NCI-H1417 (cell line): ENCODE measurements around the gene PXN.

Experiments used
- DNase-seq, 3 experiments: peaks; one replicate each; lab custom pipeline; 2025; lab: John Stamatoyannopoulos, UW

PXN gene

GRCh38 chr12:120265473-120266179 is at the start of gene PXN:
Gene PXN, minus strand, starts transcription at chr12:120265730. Its CDS starts 101 bp downstream, at chr12:120265629.
- peak; percentile 74 to 84 (median 83) for DNase-seq

GRCh38 chr12:120314220-120314619 is 48.7 kb upstream of the PXN start:
- DNase-seq: no peak

GRCh38 chr12:120301962-120302815 is 36.7 kb upstream of the PXN start, which contains the start of gene SIRT4:
Gene SIRT4, plus strand, starts transcription at chr12:120302321. Its CDS starts 1,241 bp downstream, at chr12:120303562.
- DNase-seq: peak; percentile 95 to 98 (median 98)

- peak; percentile 91 to 97 (median 91) for DNase-seq
Observed at GRCh38 chr12:120292661-120293531, 27.4 kb upstream of the PXN start, which contains the start of gene RNU4-1. Gene RNU4-1, minus strand, starts transcription at chr12:120293237.

- DNase-seq: peak in 1 of 3 experiments; percentile 71
Observed at GRCh38 chr12:120292411-120292660, 26.8 kb upstream of the PXN start.

GRCh38 chr12:120290609-120291305 is 25.2 kb upstream of the PXN start:
- DNase-seq: peak in 2 of 3 experiments; percentile 47 to 69

- no peak for DNase-seq
Observed at GRCh38 chr12:120287491-120287890, 22.0 kb upstream of the PXN start.

GRCh38 chr12:120286768-120287490 is 21.4 kb upstream of the PXN start:
- DNase-seq: no peak

- no peak for DNase-seq
Observed at GRCh38 chr12:120284381-120284780, 18.9 kb upstream of the PXN start.

GRCh38 chr12:120283318-120283717 is 17.8 kb upstream of the PXN start:
- DNase-seq: no peak

- peak in 1 of 3 experiments; percentile 32 for DNase-seq
Observed at GRCh38 chr12:120278137-120279069, 12.9 kb upstream of the PXN start.

- no peak for DNase-seq
Observed at GRCh38 chr12:120276734-120277133, 11.2 kb upstream of the PXN start.

- DNase-seq: no peak
Observed at GRCh38 chr12:120267736-120268135, 2.2 kb upstream of the PXN start.

GRCh38 chr12:120266180-120266870 is 795 bp upstream of the PXN start:
- DNase-seq: no peak

- no peak for DNase-seq
Observed at GRCh38 chr12:120264904-120265472, 542 bp downstream of the PXN start.

- no peak for DNase-seq
Observed at GRCh38 chr12:120264086-120264903, 1.2 kb downstream of the PXN start.

GRCh38 chr12:120263748-120264085 is 1.8 kb downstream of the PXN start:
- DNase-seq: no peak
